K562 (cell line): ENCODE data around the gene PACC1. TPM values are rescaled to one million over a fixed set of nuclear protein-coding genes. Genes with fewer than 3 reads are reported as not detected.

Experiments used
- BRD9 ChIP-seq: fragments of 450-650 bp; IDR thresholded peaks from 2 replicates; pipeline ENCODE4 v1.6.1; 2018; ENCODE audit warnings: low read depth; ENCODE audit not compliant: partially characterized antibody
- CEBPZ ChIP-seq: fragments of 150-350 bp; IDR thresholded peaks from 2 replicates; pipeline ENCODE4 v1.6.1; 2014; ENCODE audit warnings: low read depth, mild to moderate bottlenecking, low read length, borderline replicate concordance
- CREM ChIP-seq: IDR thresholded peaks from 2 replicates; pipeline ENCODE4 v1.6.1; 2014; ENCODE audit warnings: antibody characterized with exemption, low read depth
- E2F6 ChIP-seq, 2 experiments: IDR thresholded peaks; 2 replicates each; pipeline ENCODE4 v1.6.1; 2011; ENCODE audit warnings: borderline replicate concordance in 1 of 2, control low read depth in 1 of 2, low read depth in 1 of 2, low read length in 1 of 2, mild to moderate bottlenecking in 1 of 2, mixed read lengths in 1 of 2, moderate library complexity in 1 of 2; ENCODE audit not compliant: insufficient read depth in 1 of 2, insufficient read length in 1 of 2, poor library complexity in 1 of 2, severe bottlenecking in 1 of 2; ENCODE audit errors: extremely low read depth in 1 of 2
- EGR1 ChIP-seq: fragments of 450-650 bp; conservative IDR thresholded peaks from 2 replicates; pipeline ENCODE4 v1.6.1; 2017; ENCODE audit warnings: mild to moderate bottlenecking
- GABPB1 ChIP-seq: sonication (generic); formaldehyde crosslinking; IDR thresholded peaks from 2 replicates; pipeline ENCODE4 v1.8.0; 2022; ENCODE audit warnings: mild to moderate bottlenecking, missing genetic modification reagents
- GATAD2A ChIP-seq: fragments of 450-650 bp; IDR thresholded peaks from 2 replicates; pipeline ENCODE4 v1.6.1; 2017
- GTF2F1 ChIP-seq: IDR thresholded peaks from 2 replicates; pipeline ENCODE4 v1.6.1; 2011; ENCODE audit warnings: low read depth, low read length, improper control_type of control experiment
- HINFP ChIP-seq: fragments of 450-650 bp; conservative IDR thresholded peaks from 2 replicates; pipeline ENCODE4 v1.6.1; 2016; ENCODE audit warnings: missing genetic modification characterization, low read depth, mild to moderate bottlenecking, control low read depth, missing compliant biosample characterization
- HMG20B ChIP-seq: fragments of 250-450 bp; sonication (Bioruptor Pico); IDR thresholded peaks from 2 replicates; pipeline ENCODE4 v1.5.0; 2021; ENCODE audit warnings: mild to moderate bottlenecking
- HNRNPL ChIP-seq: fragments of 200-400 bp; formaldehyde crosslinking; IDR thresholded peaks from 2 replicates; pipeline ENCODE4 v1.6.1; 2017; ENCODE audit warnings: low read depth, mild to moderate bottlenecking, low read length
- KAT8 ChIP-seq: fragments of 450-650 bp; IDR thresholded peaks from 2 replicates; pipeline ENCODE4 v1.6.1; 2016; ENCODE audit warnings: low read depth, mild to moderate bottlenecking
- MCM5 ChIP-seq: fragments of 450-650 bp; IDR thresholded peaks from 2 replicates; pipeline ENCODE4 v1.6.1; 2016; ENCODE audit warnings: low read depth
- NUFIP1 ChIP-seq: fragments of 450-650 bp; IDR thresholded peaks from 2 replicates; pipeline ENCODE4 v1.6.1; 2018; ENCODE audit not compliant: partially characterized antibody
- OTX1 ChIP-seq: fragments of 450-650 bp; formaldehyde crosslinking; IDR thresholded peaks from 2 replicates; pipeline ENCODE4 v1.4.0; 2022; ENCODE audit warnings: mild to moderate bottlenecking
- RB1 ChIP-seq: fragments of 450-650 bp; IDR thresholded peaks from 2 replicates; pipeline ENCODE4 v1.6.1; 2017; ENCODE audit warnings: low read depth, mild to moderate bottlenecking
- RCOR1 ChIP-seq, 2 experiments: IDR thresholded peaks; 2 replicates each; pipeline ENCODE4 v1.6.1; 2012; ENCODE audit warnings: low read depth in 2 of 2, low read length in 2 of 2, borderline replicate concordance in 1 of 2, improper control_type of control experiment in 1 of 2
- SRF ChIP-seq, 2 experiments: fragments of 250-450, 450-650 bp in 1 of 2; sonication (Bioruptor Pico) in 1 of 2; sonication (generic) in 1 of 2; formaldehyde crosslinking; IDR thresholded peaks; 2 replicates each; pipeline versions ENCODE4 v1.5.0 to v1.5.1; 2020 to 2022; ENCODE audit warnings: mild to moderate bottlenecking in 1 of 2, missing genetic modification reagents in 1 of 2
- ZBTB1 ChIP-seq: sonication (generic); formaldehyde crosslinking; IDR thresholded peaks from 2 replicates; pipeline ENCODE4 v1.8.1; 2023; ENCODE audit warnings: missing genetic modification reagents, low read depth, mild to moderate bottlenecking, borderline replicate concordance
- ZEB2 ChIP-seq: fragments of 450-650 bp; IDR thresholded peaks from 2 replicates; pipeline ENCODE4 v1.6.1; 2016
- ZNF121 ChIP-seq: sonication (generic); formaldehyde crosslinking; conservative IDR thresholded peaks from 2 replicates; pipeline ENCODE4 v1.8.0; 2022; ENCODE audit warnings: missing genetic modification reagents
- ZNF232 ChIP-seq: sonication (generic); formaldehyde crosslinking; IDR thresholded peaks from 2 replicates; pipeline ENCODE4 v1.8.0; 2022; ENCODE audit warnings: mild to moderate bottlenecking, missing genetic modification reagents
- ZNF324 ChIP-seq: fragments of 250-450 bp; sonication (Bioruptor Pico); IDR thresholded peaks from 2 replicates; pipeline ENCODE4 v1.4.0; 2020; ENCODE audit warnings: mild to moderate bottlenecking
- ZNF347 ChIP-seq: fragments of 450-650 bp; formaldehyde crosslinking; IDR thresholded peaks from 2 replicates; pipeline ENCODE4 v1.4.0; 2020; ENCODE audit warnings: low read depth, mild to moderate bottlenecking, moderate library complexity
- ZNF436 ChIP-seq: fragments of 250-450, 450-650 bp; sonication (Bioruptor Pico); formaldehyde crosslinking; IDR thresholded peaks from 2 replicates; pipeline ENCODE4 v1.7.0; 2020; ENCODE audit warnings: mild to moderate bottlenecking
- ZNF589 ChIP-seq: fragments of 200-800 bp; sonication (Bioruptor generic); IDR thresholded peaks from 2 replicates; pipeline ENCODE4 v1.6.1; 2016; ENCODE audit warnings: low read depth, missing genetic modification characterization, missing compliant biosample characterization
- polyA plus RNA-seq, 8 experiments: library from polyadenylated mRNA; depleted of rRNA in 4 of 8; stranded (reverse) in 5 of 8; unstranded in 3 of 8; fragments of >200 nt; fragmentation: Nextera tagmentation in 2 of 8; fragmentation: Illumina TruSeq in 1 of 8; extraction: Ambion mirVana in 2 of 8; extraction: Trizol in 1 of 8; gene quantifications; 2 replicates each; pipeline versions ENCODE4 v1.2.1 to v1.2.3, GENCODE V29; 2011 to 2014; ENCODE audit warnings: inconsistent platforms in 1 of 8, missing spikeins in 1 of 8
- total RNA-seq, 7 experiments: library from RNA; depleted of rRNA in 6 of 7; stranded (reverse); fragments of >200 nt in 6 of 7; fragmentation: Illumina TruSeq in 2 of 7; extraction: Trizol in 2 of 7; gene quantifications; 2 replicates each; pipeline versions ENCODE4 v1.2.1 to v1.2.3, GENCODE V29; 2011 to 2021; ENCODE audit warnings: low replicate concordance in 1 of 7

PACC1 gene
- total and polyA plus RNA-seq, 9 of the 15 experiments (the other 6 are each of a cell fraction or from before 2014, with no cell fraction given): 7.1 to 19.3 (median 14.9) TPM

DNA sequence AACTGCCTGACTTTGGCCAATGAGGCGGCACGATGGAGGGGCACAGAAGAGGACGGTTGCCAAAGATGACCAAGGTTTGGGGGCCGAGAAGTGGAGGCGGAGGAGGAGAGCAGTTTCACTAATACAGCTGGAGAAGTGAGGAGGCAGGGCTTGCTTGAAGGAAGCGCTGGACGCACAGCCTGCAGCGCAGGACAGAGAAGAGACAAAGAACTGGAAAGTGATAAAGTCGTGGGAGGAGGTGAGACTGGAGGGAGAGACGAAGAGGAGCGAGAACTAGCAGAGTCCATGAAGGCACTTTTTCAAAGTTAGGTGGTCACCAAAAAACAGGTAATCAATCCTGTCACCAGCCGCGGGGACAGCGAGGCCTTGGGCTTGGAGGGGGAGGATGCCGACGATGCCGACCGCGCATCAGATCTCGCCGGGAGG, 771 bp downstream of the PACC1 start (continued):
- TF ChIP-seq E2F6 (IDR thresholded peaks at IDR 0.05; ENCODE audit: borderline replicate concordance in 1 of 2, extremely low read depth in 1 of 2, insufficient read depth in 1 of 2, insufficient read length in 1 of 2, low read depth in 1 of 2, low read length in 1 of 2, poor library complexity in 1 of 2, severe bottlenecking in 1 of 2) (peak in 1 of 2 experiments; percentile 39), ZEB2 (no peak), GATAD2A (no peak), HMG20B (CRISPR knock-in tag) (no peak), NUFIP1 (peak; percentile 31), ZNF324 (CRISPR knock-in tag) (no peak), ZNF589 (CRISPR knock-in tag) (no peak), CREM (peak; percentile 42; the same call in 1 of the 2 replicates), ZNF347 (CRISPR knock-in tag) (no peak), ZNF436 (CRISPR knock-in tag) (no peak), BRD9 (no peak), CEBPZ (no peak), OTX1 (CRISPR knock-in tag) (no peak), RCOR1 (IDR thresholded peaks at IDR 0.05; ENCODE audit: borderline replicate concordance in 1 of 2, low read depth in 2 of 2, low read length in 2 of 2) (no peak), EGR1 (peak; percentile 51), SRF (CRISPR knock-in tag; IDR thresholded peaks at IDR 0.05) (0 out of 4 replicates have a peak, but pooled peaks of 1 of the 2 experiments have one; percentile 33), HNRNPL (no peak), HINFP (no peak), RB1 (0 out of 2 replicates have a peak, but pooled peaks have one; percentile 31), GABPB1 (CRISPR knock-in tag) (no peak), GTF2F1 (no peak), ZNF232 (CRISPR knock-in tag) (no peak), KAT8 (no peak), ZNF121 (no peak), MCM5 (no peak), ZBTB1 (CRISPR knock-in tag) (0 out of 2 replicates have a peak, but pooled peaks have one; percentile 59)
